HFF-Myc (cell line): ENCODE data around the gene BRSK1.

Experiments
- DNase-seq: peaks from one replicate; pipeline ENCODE4 v3.0.0-alpha.2; 2011; ENCODE audit warnings: low read depth; ENCODE audit errors: extremely low read depth
- H3K4me3 ChIP-seq: replicated peaks from 2 replicates; pipeline ENCODE4 v1.5.1; 2011; ENCODE audit warnings: low read depth, mild to moderate bottlenecking, control low read depth, low read length
- TF ChIP-seq, protein P1 (sequence below): IDR thresholded peaks from 2 replicates; pipeline ENCODE4 v1.5.1; 2012; ENCODE audit warnings: mild to moderate bottlenecking, low read depth, low read length, control low read depth; ENCODE audit errors: missing control alignments

BRSK1 gene

DNA sequence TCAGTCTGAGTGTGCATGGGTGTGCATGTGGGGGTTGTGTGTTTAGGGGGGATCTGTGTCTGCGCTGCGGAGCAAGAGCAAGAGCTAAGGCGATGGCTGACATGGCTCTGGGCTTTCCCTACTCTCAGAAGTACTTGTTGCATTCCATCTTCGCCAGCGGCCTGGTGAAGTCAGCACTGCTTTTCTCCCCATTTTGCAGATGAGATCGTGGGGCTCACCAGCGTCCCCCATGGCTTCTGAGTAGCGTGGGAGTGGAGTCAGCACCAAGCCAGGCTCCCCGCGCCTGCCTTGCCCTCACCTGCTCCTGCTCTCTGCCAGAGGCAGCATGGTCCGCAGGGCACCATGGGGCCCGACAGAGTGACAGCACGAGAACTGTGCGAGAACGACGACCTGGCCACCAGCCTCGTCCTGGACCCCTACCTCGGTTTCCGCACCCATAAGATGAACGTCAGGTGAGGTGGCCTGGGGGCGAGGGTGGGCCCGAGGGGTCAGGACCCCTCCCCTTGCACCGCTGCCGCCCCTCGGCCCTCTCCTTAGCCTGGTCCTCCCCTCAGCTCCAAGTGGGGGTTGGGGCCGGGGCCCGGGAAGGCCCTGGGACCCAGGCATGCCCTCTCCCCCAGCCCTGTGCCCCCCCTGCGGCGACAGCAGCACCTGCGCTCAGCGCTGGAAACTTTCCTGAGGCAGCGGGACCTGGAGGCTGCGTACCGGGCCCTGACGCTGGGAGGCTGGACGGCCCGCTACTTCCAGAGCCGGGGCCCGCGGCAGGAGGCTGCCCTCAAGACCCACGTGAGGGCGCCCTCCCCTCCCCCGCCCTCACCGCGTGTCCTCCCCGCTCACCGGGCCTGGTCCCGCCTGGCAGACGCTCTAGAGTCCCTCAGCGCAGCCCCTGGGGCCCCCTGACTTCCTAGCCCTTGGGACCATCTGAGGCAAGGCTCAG is 58.1 kb downstream of the BRSK1 start:
- peak overlapping the region; percentile 67 for H3K4me3 ChIP-seq
- DNase-seq = no peak
- TF ChIP-seq, protein P1, sequence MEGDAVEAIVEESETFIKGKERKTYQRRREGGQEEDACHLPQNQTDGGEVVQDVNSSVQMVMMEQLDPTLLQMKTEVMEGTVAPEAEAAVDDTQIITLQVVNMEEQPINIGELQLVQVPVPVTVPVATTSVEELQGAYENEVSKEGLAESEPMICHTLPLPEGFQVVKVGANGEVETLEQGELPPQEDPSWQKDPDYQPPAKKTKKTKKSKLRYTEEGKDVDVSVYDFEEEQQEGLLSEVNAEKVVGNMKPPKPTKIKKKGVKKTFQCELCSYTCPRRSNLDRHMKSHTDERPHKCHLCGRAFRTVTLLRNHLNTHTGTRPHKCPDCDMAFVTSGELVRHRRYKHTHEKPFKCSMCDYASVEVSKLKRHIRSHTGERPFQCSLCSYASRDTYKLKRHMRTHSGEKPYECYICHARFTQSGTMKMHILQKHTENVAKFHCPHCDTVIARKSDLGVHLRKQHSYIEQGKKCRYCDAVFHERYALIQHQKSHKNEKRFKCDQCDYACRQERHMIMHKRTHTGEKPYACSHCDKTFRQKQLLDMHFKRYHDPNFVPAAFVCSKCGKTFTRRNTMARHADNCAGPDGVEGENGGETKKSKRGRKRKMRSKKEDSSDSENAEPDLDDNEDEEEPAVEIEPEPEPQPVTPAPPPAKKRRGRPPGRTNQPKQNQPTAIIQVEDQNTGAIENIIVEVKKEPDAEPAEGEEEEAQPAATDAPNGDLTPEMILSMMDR = no peak

DNA sequence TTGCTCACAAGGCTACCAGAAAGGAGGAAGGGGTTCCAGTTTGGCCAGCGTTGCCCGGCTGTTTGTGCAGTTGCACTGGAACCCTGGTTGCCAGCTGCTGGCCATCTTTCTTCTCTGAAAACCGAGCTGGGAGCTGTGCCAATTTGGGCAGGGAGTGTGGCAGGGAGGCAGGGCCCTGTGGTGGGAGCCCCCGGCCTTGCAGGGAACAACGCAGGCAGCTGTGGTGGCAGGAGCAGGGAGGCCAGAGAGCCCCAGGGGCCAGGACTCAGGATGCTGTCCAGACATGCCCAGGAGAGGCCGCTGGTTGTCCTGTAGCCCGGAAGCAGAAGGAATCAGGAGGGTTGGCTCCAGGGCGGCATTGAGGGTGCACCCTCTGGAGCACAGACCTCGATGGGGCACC is 60.6 kb downstream of the BRSK1 start:
- H3K4me3 ChIP-seq = no peak overlapping the region
- no peak for DNase-seq
- TF ChIP-seq, protein P1 = no peak

DNA sequence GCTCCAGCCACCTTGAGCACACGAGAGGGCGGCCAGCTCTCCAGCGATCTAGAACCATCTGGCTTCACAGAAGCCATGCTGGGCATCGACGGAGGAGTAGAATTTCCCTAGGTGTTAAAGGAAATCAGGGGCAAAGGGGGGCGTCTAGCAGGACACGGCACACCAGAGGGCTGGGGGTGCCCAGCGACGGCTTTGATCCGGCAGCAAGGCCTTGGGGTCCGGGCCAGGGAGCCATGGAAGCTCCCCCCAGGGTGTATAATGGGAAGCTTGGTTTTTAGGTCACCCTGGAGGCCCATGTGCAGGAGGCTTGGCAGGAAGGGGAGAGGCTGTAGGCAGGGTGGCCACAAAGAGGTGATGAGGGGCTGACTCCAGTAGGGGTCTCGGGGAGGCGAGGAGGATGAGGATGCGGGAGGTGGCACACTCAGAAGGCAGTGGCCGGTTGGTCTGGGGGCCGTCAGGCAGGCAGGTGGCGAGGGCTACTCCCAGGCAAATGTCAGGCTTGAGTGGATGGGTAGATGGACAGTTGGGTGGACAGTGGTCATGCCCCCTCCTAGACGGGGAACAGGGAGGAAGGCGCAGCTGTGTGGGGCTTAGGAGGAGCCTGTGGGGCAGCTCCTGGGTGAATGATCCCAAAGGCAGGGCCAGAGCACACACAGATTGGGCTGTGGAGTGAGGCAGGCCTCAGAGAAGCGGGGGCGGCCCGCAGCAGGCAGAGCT is 61.5 kb downstream of the BRSK1 start:
- TF ChIP-seq, protein P1 = no peak
- no peak overlapping the region for H3K4me3 ChIP-seq
- DNase-seq = no peak

DNA sequence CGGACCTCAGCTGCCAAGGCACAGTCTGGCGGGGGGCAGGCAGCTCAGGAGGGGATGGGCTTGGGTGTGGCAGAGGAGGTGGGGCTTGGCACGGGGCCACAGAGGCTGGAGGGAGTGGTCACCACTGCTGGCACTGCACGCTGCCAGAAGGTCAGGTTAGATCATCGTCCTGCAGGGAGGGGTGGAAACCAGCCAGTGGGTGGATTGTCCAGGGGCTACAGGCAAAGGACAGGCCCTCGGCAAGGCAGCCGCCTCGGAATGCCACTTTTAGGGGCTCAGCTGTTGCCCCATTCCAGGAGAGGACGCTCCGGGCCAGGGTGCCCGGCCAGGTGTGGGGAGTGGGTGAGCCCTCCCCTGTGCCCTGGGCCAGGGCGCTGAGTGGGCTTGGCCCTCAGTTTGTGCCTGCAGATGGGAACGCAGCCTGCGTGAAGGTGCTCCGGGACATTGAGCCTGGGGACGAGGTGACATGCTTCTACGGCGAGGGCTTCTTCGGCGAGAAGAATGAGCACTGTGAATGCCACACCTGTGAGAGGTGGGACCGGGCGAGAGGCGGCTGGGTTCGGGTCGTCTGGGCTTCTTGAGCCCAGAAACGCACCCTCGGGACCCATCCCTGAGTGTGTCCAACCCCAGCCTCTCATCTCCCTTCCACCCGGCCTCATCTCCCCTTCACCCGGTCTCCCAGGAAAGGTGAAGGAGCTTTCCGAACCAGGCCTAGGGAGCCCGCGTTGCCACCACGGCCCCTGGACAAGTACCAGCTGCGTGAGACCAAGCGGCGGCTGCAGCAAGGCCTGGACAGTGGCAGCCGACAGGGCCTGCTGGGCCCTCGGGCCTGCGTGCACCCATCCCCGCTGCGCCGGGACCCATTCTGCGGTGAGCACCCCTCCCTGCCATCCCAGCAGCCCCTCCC is 62.3 kb downstream of the BRSK1 start:
- no peak overlapping the region for H3K4me3 ChIP-seq
- no peak for DNase-seq

DNA sequence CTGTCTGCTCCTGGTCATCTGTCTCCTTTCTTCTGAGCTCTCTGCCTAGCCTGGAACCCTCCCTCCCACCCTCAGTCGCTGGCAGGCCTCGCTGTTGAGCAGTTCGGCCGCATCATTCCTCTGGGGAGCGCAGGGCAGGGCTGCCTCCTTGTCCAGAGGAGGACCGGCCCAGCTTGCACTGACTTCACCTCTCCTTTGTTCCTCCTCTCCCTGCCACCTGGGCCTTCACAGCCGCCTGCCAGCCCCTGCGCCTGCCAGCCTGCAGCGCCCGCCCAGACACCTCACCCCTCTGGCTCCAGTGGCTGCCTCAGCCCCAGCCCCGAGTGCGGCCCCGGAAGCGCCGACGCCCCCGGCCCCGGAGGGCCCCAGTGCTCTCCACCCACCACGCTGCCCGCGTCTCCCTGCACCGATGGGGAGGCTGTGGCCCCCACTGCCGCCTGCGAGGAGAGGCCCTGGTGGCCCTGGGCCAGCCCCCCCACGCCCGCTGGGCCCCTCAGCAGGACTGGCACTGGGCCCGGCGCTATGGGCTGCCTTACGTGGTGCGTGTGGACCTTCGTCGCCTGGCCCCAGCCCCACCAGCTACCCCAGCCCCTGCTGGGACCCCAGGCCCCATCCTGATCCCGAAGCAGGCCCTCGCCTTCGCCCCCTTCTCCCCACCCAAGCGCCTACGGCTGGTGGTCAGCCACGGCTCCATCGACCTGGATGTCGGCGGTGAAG is 63.1 kb downstream of the BRSK1 start:
- TF ChIP-seq, protein P1 = no peak
- H3K4me3 ChIP-seq = no peak overlapping the region
- no peak for DNase-seq

More for the DNA sequence above, 62.3 kb downstream of the BRSK1 start:
- TF ChIP-seq, protein P1 = no peak
